GM06990 (cell line): Measurements from ENCODE around the gene ODF2L.

Experiments
- DNase-seq: peaks from one replicate; pipeline ENCODE4 v3.0.0-alpha.2; 2011; ENCODE audit not compliant: insufficient read length; ENCODE audit errors: extremely low read depth
- H3K27me3 ChIP-seq: replicated peaks from 2 replicates; pipeline ENCODE4 v1.6.0; 2011; ENCODE audit warnings: low read length; ENCODE audit not compliant: control insufficient read depth, insufficient read depth
- H3K36me3 ChIP-seq: 2 replicates; pipeline ENCODE4 v1.5.1; 2011; ENCODE audit warnings: low read length; ENCODE audit not compliant: control insufficient read depth, insufficient read depth
- H3K4me3 ChIP-seq: replicated peaks from 2 replicates; pipeline ENCODE4 v1.5.1; 2011; ENCODE audit warnings: low read depth, mild to moderate bottlenecking, control low read depth, low read length
- CTCF ChIP-seq: IDR thresholded peaks from 2 replicates; pipeline ENCODE4 v1.5.1; 2011; ENCODE audit warnings: low read length, control low read depth, mild to moderate bottlenecking, inconsistent platforms; ENCODE audit not compliant: insufficient read depth, poor library complexity, severe bottlenecking

ODF2L gene

GRCh38 chr1:86318436-86318835, 77.7 kb downstream of the ODF2L start:
- no peak overlapping the region for H3K4me3 ChIP-seq
- H3K36me3 ChIP-seq, result no peaks in the 10 kb centered on the region
- no peak for TF ChIP-seq CTCF
- no peaks in the 10 kb centered on the region for H3K27me3 ChIP-seq
- DNase-seq, result no peak

- Histone ChIP-seq H3K27me3 (no peaks in the 10 kb centered on the region), H3K36me3 (no peaks in the 10 kb centered on the region), H3K4me3 (no peak overlapping the region)
- TF ChIP-seq CTCF, result no peak
- DNase-seq, result no peak
These were observed 78.2 kb downstream of the ODF2L start for GRCh38 chr1:86317926-86318325.

GRCh38 chr1:86305731-86306130, 90.4 kb downstream of the ODF2L start:
- TF ChIP-seq CTCF, result no peak
- no peaks in the 10 kb centered on the region for H3K27me3 ChIP-seq
- no peak for DNase-seq
- no peak overlapping the region for H3K4me3 ChIP-seq
- no peaks in the 10 kb centered on the region for H3K36me3 ChIP-seq

- DNase-seq, result no peak
- no peak for TF ChIP-seq CTCF
- Histone ChIP-seq H3K27me3 (no peaks in the 10 kb centered on the region), H3K36me3 (no peaks in the 10 kb centered on the region), H3K4me3 (no peak overlapping the region)
These were observed 93.0 kb downstream of the ODF2L start for GRCh38 chr1:86303041-86303690.
